Dendritic cell treated with granulocyte-macrophage colony-stimulating factor and Interleukin-4, amounts not matched to agents 40 ng/mL and 50 ng/mL, for 4 days (primary cell): ENCODE measurements around the gene VWA3B.
"Not testable (repeated sequence)": the region's sequence is repeated elsewhere in the genome, so short reads cannot be mapped to it uniquely, and the experiment has no call there.

Experiments used
- H3K27ac Mint-ChIP-seq: one replicate; pipeline ENCODE4 v1.8.0; 2022; ENCODE audit warnings: mild to moderate bottlenecking, mixed read lengths
- H3K27me3 Mint-ChIP-seq: one replicate; pipeline ENCODE4 v1.8.0; 2022; ENCODE audit warnings: mild to moderate bottlenecking, mixed read lengths
- H3K36me3 Mint-ChIP-seq: one replicate; pipeline ENCODE4 v1.8.0; 2022; ENCODE audit warnings: low read depth, mixed read lengths
- H3K4me1 Mint-ChIP-seq: one replicate; pipeline ENCODE4 v1.8.0; 2022; ENCODE audit warnings: low read depth, mixed read lengths
- H3K4me3 Mint-ChIP-seq: one replicate; pipeline ENCODE4 v1.8.0; 2022; ENCODE audit warnings: mild to moderate bottlenecking, moderate library complexity, mixed read lengths
- H3K9me3 Mint-ChIP-seq: one replicate; pipeline ENCODE4 v1.8.0; 2022; ENCODE audit warnings: mixed read lengths
- intact Hi-C: fragments of 100-400 bp; cut with micrococcal nuclease; formaldehyde crosslinking; loops from one replicate; pipeline ENCODE4 v1.15.0; 2022

Gene VWA3B

GRCh38 chr2:98128556-98129109, 41.7 kb downstream of the VWA3B start:
- Mint-ChIP-seq H3K36me3 (no peaks in the 10 kb centered on the region), H3K27me3 (peaks cover 95% of the 10 kb centered on the region), H3K4me1 (peaks cover 52% of the 10 kb centered on the region), H3K4me3 (no peak overlapping the region), H3K27ac (no peak overlapping the region), H3K9me3 (no peaks in the 10 kb centered on the region)
- intact Hi-C loops, result no loop called here

DNA sequence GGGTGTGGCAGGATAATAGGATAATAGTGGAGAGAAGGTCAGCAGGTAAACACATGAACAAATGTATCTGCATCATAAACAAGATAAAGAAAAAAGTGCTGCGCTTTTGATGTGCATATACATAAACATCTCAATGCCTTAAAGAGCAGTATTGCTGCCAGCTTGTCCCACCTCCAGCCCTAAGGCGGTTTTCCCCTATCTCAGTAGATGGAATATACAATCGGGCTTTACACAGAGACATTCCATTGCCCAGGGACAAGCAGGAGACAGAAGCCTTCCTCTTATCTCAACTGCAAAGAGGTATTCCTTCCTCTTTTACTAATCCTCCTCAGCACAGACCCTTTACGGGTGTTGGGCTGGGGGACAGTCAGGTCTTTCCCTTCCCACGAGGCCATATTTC, 43.1 kb downstream of the VWA3B start:
- not testable (repeated sequence) for H3K27ac Mint-ChIP-seq

GRCh38 chr2:98134172-98135005, 47.4 kb downstream of the VWA3B start:
- Mint-ChIP-seq H3K4me1 (peaks cover 37% of the 10 kb centered on the region), H3K27ac (no peak overlapping the region), H3K4me3 (no peak overlapping the region), H3K27me3 (peaks cover 83% of the 10 kb centered on the region), H3K36me3 (no peaks in the 10 kb centered on the region), H3K9me3 (no peaks in the 10 kb centered on the region)
- intact Hi-C loops, result loop anchor here (5.0 kb wide), 3 partner anchors 38 to 122 kb away; partner anchors contain the start of gene VWA3B

More for the DNA sequence above, 43.1 kb downstream of the VWA3B start:
- H3K4me1 Mint-ChIP-seq, result peaks cover 52% of the 10 kb centered on the region
- not testable (repeated sequence) for H3K4me3 Mint-ChIP-seq, H3K36me3 Mint-ChIP-seq, H3K9me3 Mint-ChIP-seq
- intact Hi-C loops, result loop anchor here (5.0 kb wide), 3 partner anchors 42 to 118 kb away; partner anchors contain the start of gene VWA3B
- peaks cover 90% of the 10 kb centered on the region for H3K27me3 Mint-ChIP-seq

DNA sequence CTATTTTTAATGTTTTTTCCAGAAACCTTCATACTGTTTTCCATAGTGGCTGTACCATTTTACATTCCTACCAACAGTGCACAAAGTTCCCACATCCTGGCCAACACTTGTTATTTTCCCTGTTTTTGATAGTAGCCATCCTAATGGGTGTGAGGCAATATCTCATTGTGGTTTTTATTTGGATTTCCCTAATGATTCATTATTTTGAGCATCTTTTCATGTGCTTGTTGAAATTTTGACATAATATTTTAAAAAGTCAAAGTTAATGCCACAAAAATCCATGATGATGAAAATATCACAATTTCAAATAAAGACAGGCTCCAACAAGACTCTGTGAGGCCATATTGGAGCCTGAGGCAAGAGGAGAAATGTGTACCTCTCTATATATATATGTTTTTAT, 50.2 kb downstream of the VWA3B start:
- Mint-ChIP-seq H3K4me3 (no peak overlapping the region), H3K27me3 (peaks cover 85% of the 10 kb centered on the region), H3K9me3 (no peaks in the 10 kb centered on the region), H3K27ac (no peak overlapping the region), H3K4me1 (peaks cover 31% of the 10 kb centered on the region), H3K36me3 (no peaks in the 10 kb centered on the region)
- intact Hi-C loops, result no loop called here

DNA sequence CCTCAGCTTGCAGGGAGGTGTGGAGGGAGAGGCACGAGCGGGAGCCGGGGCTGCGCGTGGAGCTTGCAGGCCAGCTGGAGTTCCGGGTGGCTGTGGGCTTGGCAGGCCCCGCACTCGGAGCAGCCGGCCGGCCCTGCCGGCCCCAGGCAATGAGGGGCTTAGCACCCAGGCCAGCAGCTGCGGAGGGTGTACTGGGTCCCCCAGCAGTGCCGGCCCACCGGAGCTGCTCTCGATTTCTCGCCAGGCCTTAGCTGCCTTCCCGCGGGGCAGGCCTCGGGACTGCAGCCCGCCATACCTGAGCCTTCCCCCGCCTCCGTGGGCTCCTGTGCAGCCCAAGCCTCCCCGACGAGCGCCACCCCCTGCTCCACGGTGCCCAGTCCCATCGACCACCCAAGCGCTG, 52.0 kb downstream of the VWA3B start:
- Mint-ChIP-seq H3K27me3 (peaks cover 74% of the 10 kb centered on the region), H3K4me1 (peaks cover 21% of the 10 kb centered on the region)
- H3K27ac Mint-ChIP-seq, H3K4me3 Mint-ChIP-seq, intact Hi-C loops, H3K36me3 Mint-ChIP-seq, H3K9me3 Mint-ChIP-seq: not testable (repeated sequence)

DNA sequence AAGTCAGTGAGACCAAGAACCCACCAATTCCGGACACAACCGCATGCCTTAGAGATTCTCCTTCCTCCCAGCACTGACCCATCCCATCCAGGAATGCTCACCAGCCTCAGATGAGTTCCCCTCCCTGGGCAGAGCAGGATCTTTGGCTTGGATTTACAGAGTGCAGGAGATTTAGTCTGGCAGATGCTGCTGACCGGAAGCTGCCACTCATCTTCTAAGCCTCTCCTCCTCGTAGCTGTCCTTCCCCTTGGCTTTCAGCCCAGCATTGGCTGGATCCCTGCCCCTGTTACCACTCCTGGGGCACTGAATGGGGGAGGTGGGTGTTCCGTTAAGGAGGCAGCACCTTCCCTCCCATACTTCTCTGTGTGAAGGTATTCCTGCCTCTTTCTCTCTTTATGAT, 53.2 kb downstream of the VWA3B start:
- H3K36me3 Mint-ChIP-seq, result no peaks in the 10 kb centered on the region
- H3K9me3 Mint-ChIP-seq, result no peaks in the 10 kb centered on the region
- H3K4me3 Mint-ChIP-seq, result no peak overlapping the region
- peaks cover 78% of the 10 kb centered on the region for H3K27me3 Mint-ChIP-seq
- intact Hi-C loops, result no loop called here
- no peak overlapping the region for H3K27ac Mint-ChIP-seq
- H3K4me1 Mint-ChIP-seq, result peaks cover 11% of the 10 kb centered on the region

GRCh38 chr2:98142106-98142791, 55.3 kb downstream of the VWA3B start:
- Mint-ChIP-seq H3K27me3 (peaks cover 73% of the 10 kb centered on the region), H3K4me1 (peaks cover 5% of the 10 kb centered on the region), H3K27ac (no peak overlapping the region), H3K4me3 (no peak overlapping the region), H3K9me3 (no peaks in the 10 kb centered on the region), H3K36me3 (no peaks in the 10 kb centered on the region)
- intact Hi-C loops, result no loop called here

DNA sequence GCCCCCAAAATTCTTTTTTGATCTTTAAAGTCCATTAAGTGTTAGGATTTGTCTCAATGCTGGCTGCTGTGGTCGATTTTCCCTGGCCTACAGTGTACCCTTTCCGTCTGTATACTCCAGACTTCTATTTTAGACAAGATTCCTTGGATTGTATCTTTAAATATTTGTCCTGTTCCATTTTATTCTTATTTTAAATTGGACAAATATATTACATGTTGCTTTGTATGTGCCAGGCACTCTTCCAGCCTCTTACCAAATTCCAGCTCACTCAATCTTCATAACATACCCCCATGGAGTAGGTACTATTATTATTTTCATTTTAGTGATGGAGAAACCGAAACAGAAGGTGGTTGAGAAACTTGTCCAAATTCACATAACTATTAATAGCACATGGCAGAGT, 58.1 kb downstream of the VWA3B start:
- Mint-ChIP-seq H3K9me3 (no peaks in the 10 kb centered on the region), H3K27ac (no peak overlapping the region), H3K27me3 (peaks cover 60% of the 10 kb centered on the region), H3K4me3 (no peak overlapping the region), H3K4me1 (peaks cover 5% of the 10 kb centered on the region), H3K36me3 (no peaks in the 10 kb centered on the region)
- intact Hi-C loops, result no loop called here

GRCh38 chr2:98147900-98148299, 60.9 kb downstream of the VWA3B start:
- H3K27ac Mint-ChIP-seq, H3K36me3 Mint-ChIP-seq, intact Hi-C loops, H3K4me3 Mint-ChIP-seq, H3K4me1 Mint-ChIP-seq, H3K9me3 Mint-ChIP-seq: not testable (repeated sequence)
- peaks cover 61% of the 10 kb centered on the region for H3K27me3 Mint-ChIP-seq

DNA sequence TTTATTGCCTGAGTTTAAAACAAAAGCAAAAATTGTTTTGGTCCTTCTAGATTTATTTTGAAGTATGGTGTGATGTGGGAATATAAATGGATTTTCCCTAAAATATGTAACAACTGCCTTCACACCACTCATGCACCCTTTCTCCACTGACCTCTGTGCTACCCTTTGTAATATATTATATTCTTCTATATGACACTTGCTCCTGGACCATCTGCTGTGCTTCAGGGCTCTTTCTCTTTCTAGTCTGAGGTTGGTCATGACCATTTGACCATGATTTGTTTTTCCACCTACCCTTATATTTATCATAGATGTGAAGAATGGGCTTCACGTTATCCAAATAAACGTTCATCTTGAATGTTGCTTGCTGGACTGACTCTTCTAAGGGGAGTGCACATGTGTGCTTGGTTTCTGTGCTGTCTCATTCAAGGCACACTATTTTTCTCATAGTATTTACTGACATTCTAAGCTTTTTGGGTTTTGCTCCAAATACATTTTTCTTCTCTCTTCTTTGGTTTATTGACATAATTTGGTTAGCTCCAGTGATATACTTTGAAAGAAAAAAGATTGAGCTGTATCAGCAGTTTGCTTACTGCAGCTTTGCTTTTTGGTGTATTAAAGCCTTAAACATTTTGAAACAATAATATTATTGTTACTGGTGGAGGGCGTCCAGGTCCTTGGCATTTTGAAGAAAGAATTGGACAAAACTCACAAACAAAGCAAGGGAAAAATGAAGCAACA, 61.8 kb downstream of the VWA3B start:
- intact Hi-C loops, result no loop called here
- H3K4me3 Mint-ChIP-seq, result no peak overlapping the region
- peaks cover 69% of the 10 kb centered on the region for H3K27me3 Mint-ChIP-seq
- no peaks in the 10 kb centered on the region for H3K36me3 Mint-ChIP-seq
- no peaks in the 10 kb centered on the region for H3K9me3 Mint-ChIP-seq
- H3K4me1 Mint-ChIP-seq, result no peaks in the 10 kb centered on the region
- no peak overlapping the region for H3K27ac Mint-ChIP-seq

DNA sequence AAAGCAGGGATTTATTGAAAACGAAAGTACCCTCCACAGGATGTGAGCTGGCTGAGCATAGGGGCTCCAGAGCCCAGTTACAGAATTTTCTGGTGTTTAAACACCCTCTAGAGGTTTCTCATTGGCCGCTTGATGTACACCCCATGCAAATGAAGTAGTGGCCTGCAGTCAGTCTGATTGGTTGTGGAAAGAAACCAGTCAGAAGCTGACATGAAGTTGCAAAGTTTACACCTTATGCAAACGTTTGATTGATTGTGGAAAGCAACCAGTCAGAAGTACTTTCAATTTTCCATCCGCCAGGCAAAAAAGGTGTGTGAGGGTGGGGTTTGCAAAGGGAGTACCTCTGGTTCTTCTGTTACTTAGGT, 62.3 kb downstream of the VWA3B start:
- H3K27ac Mint-ChIP-seq, result no peak overlapping the region
- H3K4me1 Mint-ChIP-seq, result no peaks in the 10 kb centered on the region
- no peak overlapping the region for H3K4me3 Mint-ChIP-seq
- no peaks in the 10 kb centered on the region for H3K36me3 Mint-ChIP-seq
- peaks cover 73% of the 10 kb centered on the region for H3K27me3 Mint-ChIP-seq
- intact Hi-C loops, result no loop called here
- no peaks in the 10 kb centered on the region for H3K9me3 Mint-ChIP-seq

GRCh38 chr2:98153481-98153880, 66.5 kb downstream of the VWA3B start:
- Mint-ChIP-seq H3K4me1 (no peaks in the 10 kb centered on the region), H3K36me3 (no peaks in the 10 kb centered on the region), H3K4me3 (no peak overlapping the region), H3K27me3 (peaks cover 88% of the 10 kb centered on the region), H3K9me3 (no peaks in the 10 kb centered on the region), H3K27ac (no peak overlapping the region)
- intact Hi-C loops, result no loop called here

GRCh38 chr2:98155291-98155690, 68.3 kb downstream of the VWA3B start:
- Mint-ChIP-seq H3K27me3 (peaks cover 90% of the 10 kb centered on the region), H3K36me3 (no peaks in the 10 kb centered on the region), H3K9me3 (no peaks in the 10 kb centered on the region), H3K27ac (no peak overlapping the region), H3K4me1 (no peaks in the 10 kb centered on the region), H3K4me3 (no peak overlapping the region)
- intact Hi-C loops, result no loop called here

DNA sequence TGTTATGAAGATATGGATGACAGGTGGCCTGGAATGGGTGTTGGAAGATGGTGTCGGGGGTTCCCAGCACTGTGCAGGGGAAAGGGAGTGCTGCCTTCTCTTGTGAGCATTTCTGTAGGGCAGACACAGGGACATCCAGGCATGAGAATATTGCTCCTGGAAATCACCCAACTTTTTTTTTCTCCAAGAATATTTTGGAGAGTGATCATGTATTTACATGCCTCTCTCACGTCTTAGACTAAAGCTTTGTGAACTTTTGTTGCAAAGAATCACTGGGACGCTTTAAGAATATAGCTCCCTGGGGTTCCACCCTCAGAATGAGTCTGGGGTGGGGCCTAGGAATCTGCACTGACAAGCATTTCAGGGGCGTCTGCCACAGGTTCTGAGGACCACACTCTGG, 68.7 kb downstream of the VWA3B start:
- Mint-ChIP-seq H3K9me3 (no peaks in the 10 kb centered on the region), H3K4me1 (no peaks in the 10 kb centered on the region), H3K27me3 (peaks cover 90% of the 10 kb centered on the region), H3K27ac (no peak overlapping the region), H3K36me3 (no peaks in the 10 kb centered on the region), H3K4me3 (no peak overlapping the region)
- intact Hi-C loops, result no loop called here
